KMS-11 (cell line): ENCODE data around the gene MUC16.
"Not testable (repeated sequence)": the region's sequence is repeated elsewhere in the genome, so short reads cannot be mapped to it uniquely, and the experiment has no call there.

ENCODE experiments used
- H2AFZ ChIP-seq: fragments of 200-600 bp; sonication (generic); 2 replicates; pipeline ENCODE4 v1.6.1; 2016; ENCODE audit warnings: antibody characterized with exemption, mixed run types, low read depth
- H3K27ac ChIP-seq: fragments of 200-600 bp; sonication (generic); 2 replicates; pipeline ENCODE4 v1.6.1; 2016; ENCODE audit warnings: mild to moderate bottlenecking, mixed run types
- H3K27me3 ChIP-seq: fragments of 200-600 bp; sonication (generic); 2 replicates; pipeline ENCODE4 v1.6.1; 2017; ENCODE audit warnings: mild to moderate bottlenecking, low read depth, mixed run types, moderate library complexity; ENCODE audit not compliant: insufficient read depth
- H3K36me3 ChIP-seq: fragments of 200-600 bp; sonication (generic); 2 replicates; pipeline ENCODE4 v1.6.1; 2017; ENCODE audit warnings: mild to moderate bottlenecking, mixed run types; ENCODE audit not compliant: insufficient read depth
- H3K4me1 ChIP-seq: fragments of 200-600 bp; sonication (generic); 2 replicates; pipeline ENCODE4 v1.6.1; 2016; ENCODE audit warnings: mild to moderate bottlenecking, low read depth, mixed run types; ENCODE audit not compliant: poor library complexity, severe bottlenecking
- H3K4me2 ChIP-seq: fragments of 200-600 bp; sonication (generic); 2 replicates; pipeline ENCODE4 v1.7.0; 2016; ENCODE audit warnings: mild to moderate bottlenecking, mixed run types
- H3K4me3 ChIP-seq: fragments of 200-600 bp; sonication (generic); IDR thresholded peaks from 2 replicates; pipeline ENCODE4 v1.6.1; 2017; ENCODE audit warnings: low read depth, low read length, mixed read lengths; ENCODE audit not compliant: insufficient read depth
- H3K79me2 ChIP-seq: fragments of 200-600 bp; sonication (generic); 2 replicates; pipeline ENCODE4 v1.6.1; 2016; ENCODE audit warnings: low read depth, mixed run types; ENCODE audit not compliant: insufficient read depth
- H3K9ac ChIP-seq: fragments of 200-600 bp; sonication (generic); 2 replicates; pipeline ENCODE4 v1.6.1; 2016; ENCODE audit warnings: mild to moderate bottlenecking, mixed run types
- H4K20me1 ChIP-seq: fragments of 200-600 bp; sonication (generic); 2 replicates; pipeline ENCODE4 v1.6.1; 2016; ENCODE audit warnings: mild to moderate bottlenecking, mixed run types; ENCODE audit not compliant: insufficient read depth
- CTCF ChIP-seq: fragments of 200-600 bp; sonication (generic); conservative IDR thresholded peaks from 2 replicates; pipeline ENCODE4 v1.6.1; 2017; ENCODE audit warnings: low read depth, mild to moderate bottlenecking, antibody characterized with exemption, low read length, moderate library complexity, mixed read lengths

MUC16 gene

DNA sequence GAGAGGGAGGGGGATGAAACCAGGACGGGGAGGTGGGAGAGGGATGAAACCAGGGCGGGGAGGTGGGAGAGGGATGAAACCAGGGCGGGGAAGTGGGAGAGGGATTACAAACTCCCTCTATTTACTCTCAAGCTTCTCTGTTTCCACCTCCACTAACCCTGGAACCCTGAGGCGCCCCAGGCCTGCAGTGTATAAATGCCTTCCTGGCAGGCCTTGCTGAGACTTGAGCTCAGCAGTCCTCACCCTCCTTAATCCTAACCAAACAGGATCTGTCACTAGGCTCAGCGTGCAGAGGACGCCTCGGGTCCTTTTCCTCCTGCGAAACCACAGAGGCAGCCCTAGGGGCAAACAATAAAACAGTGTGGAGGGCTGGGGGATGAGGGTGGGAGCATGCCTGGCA is 44.6 kb upstream of the MUC16 start:
- Histone ChIP-seq H3K27me3 (peaks cover 6% of the 10 kb centered on the region; the same call in 1 of the 2 replicates), H3K4me1 (no peaks in the 10 kb centered on the region), H3K79me2 (no peaks in the 10 kb centered on the region), H3K4me3 (no peak overlapping the region), H4K20me1 (no peaks in the 10 kb centered on the region), H3K27ac (no peak overlapping the region), H3K36me3 (no peaks in the 10 kb centered on the region), H2AFZ (no peak overlapping the region), H3K9ac (no peak overlapping the region), H3K4me2 (no peak overlapping the region)
- TF ChIP-seq CTCF, result no peak

GRCh38 chr19:9054207-9054606 is 44.0 kb upstream of the MUC16 start:
- Histone ChIP-seq H4K20me1 (no peaks in the 10 kb centered on the region), H3K27ac (no peak overlapping the region), H3K4me3 (no peak overlapping the region), H3K36me3 (no peaks in the 10 kb centered on the region), H3K79me2 (no peaks in the 10 kb centered on the region), H3K4me1 (no peaks in the 10 kb centered on the region), H2AFZ (no peak overlapping the region), H3K9ac (no peak overlapping the region), H3K27me3 (peaks cover 6% of the 10 kb centered on the region; the same call in 1 of the 2 replicates), H3K4me2 (no peak overlapping the region)
- no peak for TF ChIP-seq CTCF

DNA sequence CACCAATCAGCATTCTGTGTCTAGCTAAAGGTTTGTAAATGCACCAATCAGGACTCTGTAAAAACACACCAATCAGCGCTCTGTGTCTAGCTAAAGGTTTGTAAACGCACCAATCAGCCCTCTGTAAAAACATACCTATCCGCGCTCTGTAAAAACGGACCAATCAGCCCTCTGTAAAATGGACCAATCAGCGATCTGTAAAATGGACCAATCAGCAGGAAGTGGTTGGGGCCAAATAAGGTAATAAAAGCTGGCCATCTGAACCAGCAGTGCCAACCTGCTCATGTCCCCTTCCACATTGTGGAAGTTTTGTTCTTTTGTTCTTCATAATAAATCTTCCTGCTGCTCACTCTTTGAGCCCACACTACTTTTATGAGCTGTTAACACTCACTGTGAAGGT is 43.5 kb upstream of the MUC16 start:
- not testable (repeated sequence) for H3K4me3 ChIP-seq, H3K27me3 ChIP-seq, H3K9ac ChIP-seq, H4K20me1 ChIP-seq, H3K4me2 ChIP-seq, H3K4me1 ChIP-seq, H3K27ac ChIP-seq, H3K36me3 ChIP-seq, H2AFZ ChIP-seq, H3K79me2 ChIP-seq

GRCh38 chr19:9052894-9053293 is 42.7 kb upstream of the MUC16 start:
- Histone ChIP-seq H3K27me3 (peaks cover 6% of the 10 kb centered on the region; the same call in 1 of the 2 replicates), H4K20me1 (no peaks in the 10 kb centered on the region), H3K4me1 (no peaks in the 10 kb centered on the region), H3K4me3 (no peak overlapping the region), H3K79me2 (no peaks in the 10 kb centered on the region), H3K4me2 (no peak overlapping the region), H3K36me3 (no peaks in the 10 kb centered on the region), H3K9ac (no peak overlapping the region), H2AFZ (no peak overlapping the region), H3K27ac (no peak overlapping the region)
- no peak for TF ChIP-seq CTCF

DNA sequence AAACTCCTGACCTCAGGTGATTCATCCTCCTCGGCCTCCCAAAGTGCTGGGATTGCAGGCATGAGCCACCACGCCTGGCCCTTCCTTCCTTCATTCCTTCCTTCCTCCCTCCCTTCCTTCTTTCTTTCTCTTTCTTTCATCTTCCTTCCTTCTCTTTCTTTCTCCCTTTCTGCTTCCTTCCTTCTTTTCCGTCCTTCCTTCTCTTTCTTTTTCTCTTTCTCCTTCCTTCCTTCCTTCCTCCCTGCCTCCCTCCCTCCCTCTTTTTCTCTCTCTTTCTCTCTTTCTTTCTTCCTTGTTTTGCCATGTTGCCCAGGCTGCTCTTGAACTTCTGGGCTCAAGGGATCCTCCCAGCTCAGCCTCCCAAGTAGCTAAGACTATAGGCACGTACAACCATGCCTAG is 36.5 kb upstream of the MUC16 start:
- H3K79me2 ChIP-seq, result no peaks in the 10 kb centered on the region
- H3K4me1 ChIP-seq, result no peaks in the 10 kb centered on the region
- H3K27ac ChIP-seq, result no peak overlapping the region
- no peak for TF ChIP-seq CTCF
- no peaks in the 10 kb centered on the region for H3K36me3 ChIP-seq
- no peak overlapping the region for H3K4me3 ChIP-seq
- H3K27me3 ChIP-seq, result peaks cover 8% of the 10 kb centered on the region; the same call in 1 of the 2 replicates
- no peak overlapping the region for H3K9ac ChIP-seq
- H4K20me1 ChIP-seq, result no peaks in the 10 kb centered on the region
- H3K4me2 ChIP-seq, result no peak overlapping the region
- H2AFZ ChIP-seq, result no peak overlapping the region
